Activated naive CD8-positive, alpha-beta T cell (primary cell): ENCODE measurements around the gene ZBTB20.

ENCODE experiments used
- H3K27ac Mint-ChIP-seq: one replicate; pipeline ENCODE4 v1.8.0; 2021; ENCODE audit warnings: mixed read lengths
- H3K27me3 Mint-ChIP-seq: one replicate; pipeline ENCODE4 v1.8.0; 2021; ENCODE audit warnings: mixed read lengths
- H3K36me3 Mint-ChIP-seq: one replicate; pipeline ENCODE4 v1.8.0; 2021; ENCODE audit warnings: mixed read lengths
- H3K4me1 Mint-ChIP-seq: one replicate; pipeline ENCODE4 v1.8.0; 2021; ENCODE audit warnings: low read depth, mixed read lengths
- H3K4me3 Mint-ChIP-seq: one replicate; pipeline ENCODE4 v1.8.0; 2021; ENCODE audit warnings: mild to moderate bottlenecking, mixed read lengths
- H3K9me3 Mint-ChIP-seq: one replicate; pipeline ENCODE4 v1.8.0; 2021; ENCODE audit warnings: low read depth, mixed read lengths

The ZBTB20 gene

GRCh38 chr3:114327665-114328064 is 819.4 kb downstream of the ZBTB20 start:
- H3K4me1 Mint-ChIP-seq, result peaks cover 81% of the 10 kb centered on the region
- H3K27me3 Mint-ChIP-seq, result no peaks in the 10 kb centered on the region
- H3K27ac Mint-ChIP-seq, result peak overlapping the region; percentile 93
- H3K9me3 Mint-ChIP-seq, result no peaks in the 10 kb centered on the region
- peaks cover 13% of the 10 kb centered on the region for H3K36me3 Mint-ChIP-seq
- H3K4me3 Mint-ChIP-seq, result peak overlapping the region; percentile 64

GRCh38 chr3:114323546-114324254 is 823.4 kb downstream of the ZBTB20 start:
- Mint-ChIP-seq H3K9me3 (no peaks in the 10 kb centered on the region), H3K4me3 (peak overlapping the region; percentile 0), H3K27me3 (no peaks in the 10 kb centered on the region), H3K4me1 (peaks cover 70% of the 10 kb centered on the region), H3K36me3 (peaks cover 14% of the 10 kb centered on the region), H3K27ac (peak overlapping the region; percentile 78)

GRCh38 chr3:114320246-114320645 is 826.8 kb downstream of the ZBTB20 start:
- Mint-ChIP-seq H3K4me3 (no peak overlapping the region), H3K9me3 (no peaks in the 10 kb centered on the region), H3K4me1 (peaks cover 69% of the 10 kb centered on the region), H3K36me3 (peaks cover 12% of the 10 kb centered on the region), H3K27ac (peak overlapping the region; percentile 12), H3K27me3 (no peaks in the 10 kb centered on the region)

- Mint-ChIP-seq H3K4me3 (no peak overlapping the region), H3K27ac (peak overlapping the region; percentile 91), H3K36me3 (peaks cover 16% of the 10 kb centered on the region), H3K4me1 (peaks cover 67% of the 10 kb centered on the region), H3K9me3 (no peaks in the 10 kb centered on the region), H3K27me3 (no peaks in the 10 kb centered on the region)
Observed at GRCh38 chr3:114319453-114319852, 827.6 kb downstream of the ZBTB20 start.

GRCh38 chr3:114318295-114318694 is 828.8 kb downstream of the ZBTB20 start:
- Mint-ChIP-seq H3K4me1 (peaks cover 66% of the 10 kb centered on the region), H3K27me3 (no peaks in the 10 kb centered on the region), H3K4me3 (peak overlapping the region; percentile 24), H3K9me3 (no peaks in the 10 kb centered on the region), H3K27ac (peak overlapping the region; percentile 91), H3K36me3 (peaks cover 18% of the 10 kb centered on the region)

- H3K27me3 Mint-ChIP-seq, result no peaks in the 10 kb centered on the region
- H3K4me3 Mint-ChIP-seq, result no peak overlapping the region
- H3K27ac Mint-ChIP-seq, result peak overlapping the region; percentile 94
- H3K9me3 Mint-ChIP-seq, result no peaks in the 10 kb centered on the region
- peaks cover 65% of the 10 kb centered on the region for H3K4me1 Mint-ChIP-seq
- peaks cover 12% of the 10 kb centered on the region for H3K36me3 Mint-ChIP-seq
Observed at GRCh38 chr3:114314282-114314681, 832.8 kb downstream of the ZBTB20 start.

GRCh38 chr3:114313426-114313825 is 833.7 kb downstream of the ZBTB20 start:
- H3K9me3 Mint-ChIP-seq, result no peaks in the 10 kb centered on the region
- H3K27me3 Mint-ChIP-seq, result no peaks in the 10 kb centered on the region
- H3K27ac Mint-ChIP-seq, result peak overlapping the region; percentile 94
- no peak overlapping the region for H3K4me3 Mint-ChIP-seq
- H3K36me3 Mint-ChIP-seq, result peaks cover 10% of the 10 kb centered on the region
- peaks cover 66% of the 10 kb centered on the region for H3K4me1 Mint-ChIP-seq

- Mint-ChIP-seq H3K9me3 (no peaks in the 10 kb centered on the region), H3K4me3 (peak overlapping the region; percentile 36), H3K27ac (peak overlapping the region; percentile 92)
Observed at GRCh38 chr3:114310695-114311094, 836.4 kb downstream of the ZBTB20 start.

GRCh38 chr3:114308830-114309229 is 838.3 kb downstream of the ZBTB20 start:
- no peaks in the 10 kb centered on the region for H3K27me3 Mint-ChIP-seq
- peak overlapping the region; percentile 49 for H3K4me3 Mint-ChIP-seq
- H3K27ac Mint-ChIP-seq, result peak overlapping the region; percentile 98
- no peaks in the 10 kb centered on the region for H3K9me3 Mint-ChIP-seq
- H3K4me1 Mint-ChIP-seq, result peaks cover 50% of the 10 kb centered on the region
- peaks cover 26% of the 10 kb centered on the region for H3K36me3 Mint-ChIP-seq

More at GRCh38 chr3:114310695-114311094, 836.4 kb downstream of the ZBTB20 start:
- Mint-ChIP-seq H3K36me3 (peaks cover 23% of the 10 kb centered on the region), H3K27me3 (no peaks in the 10 kb centered on the region), H3K4me1 (peaks cover 64% of the 10 kb centered on the region)

- Mint-ChIP-seq H3K4me1 (peaks cover 45% of the 10 kb centered on the region), H3K9me3 (no peaks in the 10 kb centered on the region), H3K4me3 (peak overlapping the region; percentile 49), H3K27ac (peak overlapping the region; percentile 98), H3K36me3 (peaks cover 25% of the 10 kb centered on the region), H3K27me3 (no peaks in the 10 kb centered on the region)
Observed at GRCh38 chr3:114308377-114308776, 838.7 kb downstream of the ZBTB20 start.

GRCh38 chr3:114307832-114308231 is 839.3 kb downstream of the ZBTB20 start:
- H3K4me3 Mint-ChIP-seq, result peak overlapping the region; percentile 60
- H3K4me1 Mint-ChIP-seq, result peaks cover 41% of the 10 kb centered on the region
- H3K9me3 Mint-ChIP-seq, result no peaks in the 10 kb centered on the region
- no peaks in the 10 kb centered on the region for H3K27me3 Mint-ChIP-seq
- peaks cover 22% of the 10 kb centered on the region for H3K36me3 Mint-ChIP-seq
- H3K27ac Mint-ChIP-seq, result peak overlapping the region; percentile 98

GRCh38 chr3:114307222-114307830 is 839.8 kb downstream of the ZBTB20 start:
- Mint-ChIP-seq H3K36me3 (peaks cover 22% of the 10 kb centered on the region), H3K27me3 (no peaks in the 10 kb centered on the region), H3K9me3 (no peaks in the 10 kb centered on the region), H3K4me3 (peak overlapping the region; percentile 60), H3K4me1 (peaks cover 40% of the 10 kb centered on the region), H3K27ac (peak overlapping the region; percentile 98)

GRCh38 chr3:114299941-114300624 is 847.0 kb downstream of the ZBTB20 start:
- H3K27ac Mint-ChIP-seq, result peak overlapping the region; percentile 3
- H3K4me3 Mint-ChIP-seq, result peak overlapping the region; percentile 38
- H3K9me3 Mint-ChIP-seq, result no peaks in the 10 kb centered on the region
- H3K36me3 Mint-ChIP-seq, result peaks cover 4% of the 10 kb centered on the region
- H3K4me1 Mint-ChIP-seq, result peaks cover 15% of the 10 kb centered on the region
- H3K27me3 Mint-ChIP-seq, result no peaks in the 10 kb centered on the region

- peaks cover 21% of the 10 kb centered on the region for H3K4me1 Mint-ChIP-seq
- H3K4me3 Mint-ChIP-seq, result peak overlapping the region; percentile 38
- H3K9me3 Mint-ChIP-seq, result no peaks in the 10 kb centered on the region
- H3K27me3 Mint-ChIP-seq, result no peaks in the 10 kb centered on the region
- H3K36me3 Mint-ChIP-seq, result peaks cover 2% of the 10 kb centered on the region
- peak overlapping the region; percentile 66 for H3K27ac Mint-ChIP-seq
Observed at GRCh38 chr3:114299421-114299820, 847.7 kb downstream of the ZBTB20 start.

- peaks cover 41% of the 10 kb centered on the region for H3K4me1 Mint-ChIP-seq
Observed at GRCh38 chr3:114295946-114296345, 851.1 kb downstream of the ZBTB20 start.

More at GRCh38 chr3:114295946-114296345, 851.1 kb downstream of the ZBTB20 start:
- H3K4me3 Mint-ChIP-seq, result peak overlapping the region; percentile 77
- H3K27me3 Mint-ChIP-seq, result no peaks in the 10 kb centered on the region
- no peaks in the 10 kb centered on the region for H3K9me3 Mint-ChIP-seq
- peaks cover 2% of the 10 kb centered on the region for H3K36me3 Mint-ChIP-seq
- peak overlapping the region; percentile 67 for H3K27ac Mint-ChIP-seq
